SU-DHL-6 (cell line): ENCODE data around the gene TDRD15.

Experiments used
- H2AFZ ChIP-seq: fragments of 200-600 bp; sonication (generic); 2 replicates; pipeline ENCODE4 v1.6.1; 2014; ENCODE audit warnings: low read depth, mild to moderate bottlenecking, moderate library complexity, mixed read lengths, antibody characterized with exemption, low read length; ENCODE audit not compliant: severe bottlenecking
- H3F3A ChIP-seq: fragments of 200-600 bp; shearing (Covaris generic); 2 replicates; pipeline ENCODE4 v1.6.0; 2016; ENCODE audit warnings: antibody characterized with exemption, mild to moderate bottlenecking; ENCODE audit not compliant: insufficient read depth
- H3K27ac ChIP-seq: fragments of 200-600 bp; sonication (generic); 2 replicates; pipeline ENCODE4 v1.5.1; 2016; ENCODE audit warnings: low read depth, mild to moderate bottlenecking, low read length, moderate library complexity, mixed read lengths
- H3K27me3 ChIP-seq: fragments of 200-600 bp; sonication (generic), shearing (Covaris generic); 2 replicates; pipeline ENCODE4 v1.6.0; 2014; ENCODE audit warnings: mild to moderate bottlenecking, low read length
- H3K36me3 ChIP-seq: fragments of 200-600 bp; sonication (generic); 2 replicates; pipeline ENCODE4 v1.6.1; 2014; ENCODE audit warnings: mild to moderate bottlenecking, low read length, mixed read lengths
- H3K4me2 ChIP-seq: fragments of 300-600, 200-600 bp; shearing (Covaris generic), sonication (generic); 2 replicates; pipeline ENCODE4 v1.6.0; 2014; ENCODE audit warnings: low read length, low read depth, mild to moderate bottlenecking; ENCODE audit not compliant: poor library complexity, severe bottlenecking
- H3K4me3 ChIP-seq: fragments of 200-600 bp; sonication (generic); 2 replicates; pipeline ENCODE4 v1.5.1; 2014; ENCODE audit warnings: antibody characterized with exemption, low read length, mild to moderate bottlenecking, mixed read lengths; ENCODE audit not compliant: insufficient read depth, poor library complexity, severe bottlenecking
- H3K79me2 ChIP-seq: fragments of 200-600 bp; sonication (generic); 2 replicates; pipeline ENCODE4 v1.6.1; 2014; ENCODE audit warnings: mild to moderate bottlenecking, low read length, moderate library complexity; ENCODE audit not compliant: insufficient read depth
- H3K9ac ChIP-seq: fragments of 200-600 bp; sonication (generic); 2 replicates; pipeline ENCODE4 v1.7.0; 2014; ENCODE audit warnings: mild to moderate bottlenecking, low read length
- H3K9me2 ChIP-seq: fragments of 200-600 bp; sonication (generic); replicated peaks from 2 replicates; pipeline ENCODE4 v1.6.1; 2014; ENCODE audit warnings: low read length; ENCODE audit not compliant: insufficient read depth
- H3K9me3 ChIP-seq: fragments of 200-600 bp; sonication (generic); 2 replicates; pipeline ENCODE4 v1.6.1; 2014; ENCODE audit warnings: low read length, mixed read lengths; ENCODE audit not compliant: insufficient read depth
- H4K20me1 ChIP-seq: fragments of 200-600 bp; sonication (generic); 2 replicates; pipeline ENCODE4 v1.6.1; 2014; ENCODE audit warnings: low read depth, mild to moderate bottlenecking, antibody characterized with exemption, low read length, moderate library complexity, mixed read lengths
- EZH2phosphoT487 ChIP-seq: fragments of 200-600 bp; sonication (generic), shearing (Covaris generic); conservative IDR thresholded peaks from 2 replicates; pipeline ENCODE4 v1.6.1; 2018; ENCODE audit warnings: mild to moderate bottlenecking, antibody characterized with exemption, low read length, moderate library complexity, mixed read lengths
- TF ChIP-seq, protein P1 (sequence below): fragments of 200-600 bp; sonication (generic); IDR thresholded peaks from one replicate; pipeline ENCODE4 v1.5.1; 2017; ENCODE audit warnings: antibody characterized with exemption, mild to moderate bottlenecking, low read length, moderate library complexity; ENCODE audit not compliant: insufficient read depth, poor library complexity, severe bottlenecking

The TDRD15 gene

DNA sequence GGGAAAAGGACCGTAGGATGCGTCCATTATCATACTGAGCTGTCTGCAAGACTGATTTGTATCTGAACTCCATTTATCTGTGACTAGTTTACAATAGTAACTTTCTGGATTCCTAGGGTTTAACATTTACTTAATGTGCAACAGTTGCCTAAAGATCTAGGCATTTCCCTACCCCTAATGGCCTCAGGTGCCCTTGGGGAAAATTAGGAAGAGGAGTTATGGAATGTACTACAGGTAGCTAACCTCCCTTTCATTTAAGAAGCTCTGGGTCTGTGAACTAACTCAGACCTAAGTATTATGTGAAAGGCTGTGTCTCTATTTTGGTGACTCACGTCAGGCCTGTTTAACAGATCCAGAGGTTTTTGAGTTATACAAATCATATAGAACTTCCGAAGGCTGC lies 59.5 kb downstream of the TDRD15 start:
- H3F3A ChIP-seq = no peaks in the 10 kb centered on the region
- H3K9me3 ChIP-seq = no peaks in the 10 kb centered on the region
- TF ChIP-seq, protein P1, sequence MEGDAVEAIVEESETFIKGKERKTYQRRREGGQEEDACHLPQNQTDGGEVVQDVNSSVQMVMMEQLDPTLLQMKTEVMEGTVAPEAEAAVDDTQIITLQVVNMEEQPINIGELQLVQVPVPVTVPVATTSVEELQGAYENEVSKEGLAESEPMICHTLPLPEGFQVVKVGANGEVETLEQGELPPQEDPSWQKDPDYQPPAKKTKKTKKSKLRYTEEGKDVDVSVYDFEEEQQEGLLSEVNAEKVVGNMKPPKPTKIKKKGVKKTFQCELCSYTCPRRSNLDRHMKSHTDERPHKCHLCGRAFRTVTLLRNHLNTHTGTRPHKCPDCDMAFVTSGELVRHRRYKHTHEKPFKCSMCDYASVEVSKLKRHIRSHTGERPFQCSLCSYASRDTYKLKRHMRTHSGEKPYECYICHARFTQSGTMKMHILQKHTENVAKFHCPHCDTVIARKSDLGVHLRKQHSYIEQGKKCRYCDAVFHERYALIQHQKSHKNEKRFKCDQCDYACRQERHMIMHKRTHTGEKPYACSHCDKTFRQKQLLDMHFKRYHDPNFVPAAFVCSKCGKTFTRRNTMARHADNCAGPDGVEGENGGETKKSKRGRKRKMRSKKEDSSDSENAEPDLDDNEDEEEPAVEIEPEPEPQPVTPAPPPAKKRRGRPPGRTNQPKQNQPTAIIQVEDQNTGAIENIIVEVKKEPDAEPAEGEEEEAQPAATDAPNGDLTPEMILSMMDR = no peak
- TF ChIP-seq EZH2phosphoT487 = no peak
- no peak overlapping the region for H3K9ac ChIP-seq
- H4K20me1 ChIP-seq = no peaks in the 10 kb centered on the region
- no peaks in the 10 kb centered on the region for H3K79me2 ChIP-seq
- no peak overlapping the region for H3K4me3 ChIP-seq
- H3K9me2 ChIP-seq = no peaks in the 10 kb centered on the region
- H3K4me2 ChIP-seq = no peak overlapping the region
- H3K27me3 ChIP-seq = no peaks in the 10 kb centered on the region; the same call in 1 of the 2 replicates
- no peaks in the 10 kb centered on the region for H3K36me3 ChIP-seq
- no peak overlapping the region for H2AFZ ChIP-seq
- no peak overlapping the region for H3K27ac ChIP-seq

DNA sequence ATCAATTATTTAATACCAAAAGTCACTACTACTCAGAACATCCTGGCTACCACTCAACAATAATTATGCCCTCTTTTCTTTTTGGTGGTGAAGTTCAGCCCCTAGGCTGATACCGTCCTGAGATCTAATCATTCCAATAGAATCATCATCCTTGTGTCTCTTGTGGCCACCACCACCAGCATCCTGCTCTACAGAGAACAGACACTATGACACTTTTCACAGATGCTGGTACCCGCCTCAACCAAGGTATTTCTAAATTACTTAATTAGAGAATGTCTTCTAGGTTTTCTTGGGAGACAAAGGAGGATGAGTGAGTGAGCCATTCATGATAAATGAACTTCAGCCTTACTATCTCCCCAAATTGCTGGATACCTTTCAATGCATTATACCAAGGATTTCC lies 60.0 kb downstream of the TDRD15 start:
- no peak overlapping the region for H3K9ac ChIP-seq
- no peaks in the 10 kb centered on the region for H3K9me3 ChIP-seq
- no peaks in the 10 kb centered on the region; the same call in 1 of the 2 replicates for H3K27me3 ChIP-seq
- TF ChIP-seq, protein P1 = no peak
- TF ChIP-seq EZH2phosphoT487 = no peak
- H3K4me3 ChIP-seq = no peak overlapping the region
- no peaks in the 10 kb centered on the region for H3K79me2 ChIP-seq
- H3K36me3 ChIP-seq = no peaks in the 10 kb centered on the region
- H3K4me2 ChIP-seq = no peak overlapping the region
- H3K9me2 ChIP-seq = no peaks in the 10 kb centered on the region
- H2AFZ ChIP-seq = no peak overlapping the region
- no peak overlapping the region for H3K27ac ChIP-seq
- no peaks in the 10 kb centered on the region for H4K20me1 ChIP-seq
- H3F3A ChIP-seq = no peaks in the 10 kb centered on the region

DNA sequence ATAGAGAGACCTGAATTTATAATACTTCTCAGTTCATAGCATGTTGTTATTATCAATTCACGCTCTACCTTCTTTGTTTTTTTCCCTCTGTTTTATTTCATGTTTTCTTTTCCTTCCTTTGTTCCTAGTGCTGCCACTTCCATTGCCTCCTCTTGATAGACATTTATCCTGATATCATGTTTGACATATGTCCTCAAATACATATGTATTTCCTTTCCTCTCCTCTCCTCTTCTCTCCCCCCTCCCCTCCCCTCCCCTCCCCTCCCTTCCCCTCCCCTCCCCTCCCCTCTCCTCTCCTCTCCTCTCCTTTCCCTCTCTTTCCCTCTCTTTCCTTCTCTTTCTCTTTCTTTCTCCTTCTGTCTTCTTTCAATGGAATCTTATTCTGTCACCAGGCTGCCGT lies 67.8 kb downstream of the TDRD15 start:
- H3K9me3 ChIP-seq = no peaks in the 10 kb centered on the region
- no peak overlapping the region for H3K9ac ChIP-seq
- H3K4me2 ChIP-seq = no peak overlapping the region
- no peaks in the 10 kb centered on the region for H3F3A ChIP-seq
- H3K36me3 ChIP-seq = no peaks in the 10 kb centered on the region
- no peak overlapping the region for H3K27ac ChIP-seq
- H3K9me2 ChIP-seq = no peaks in the 10 kb centered on the region
- no peak for TF ChIP-seq EZH2phosphoT487
- H3K79me2 ChIP-seq = no peaks in the 10 kb centered on the region
- H4K20me1 ChIP-seq = no peaks in the 10 kb centered on the region
- no peak overlapping the region for H2AFZ ChIP-seq
- no peaks in the 10 kb centered on the region for H3K27me3 ChIP-seq
- no peak overlapping the region for H3K4me3 ChIP-seq
